Activated CD4-positive, alpha-beta T cell treated with anti-CD3 and anti-CD28 coated beads for 36 hours (primary cell): ENCODE results near the gene EIF2S2. TPM values are rescaled to one million over a fixed set of nuclear protein-coding genes. Genes with fewer than 3 reads are reported as not detected.

Source experiments
- ATAC-seq: fragments of 200-7000 bp; cut with Tn5 transposase; one replicate; pipeline ENCODE4 v1.10.0; 2021; ENCODE audit warnings: mild to moderate bottlenecking, moderate library complexity
- CTCF ChIA-PET: fragments of 350-600 bp; sonication (Branson Sonifier 250); formaldehyde crosslinking; loops from one replicate; lab custom pipeline; 2021; ENCODE audit warnings: antibody characterized with exemption; lab: Charles Lee
- POLR2A ChIA-PET: fragments of 350-600 bp; sonication (Branson Sonifier 250); formaldehyde crosslinking; loops from one replicate; lab custom pipeline; 2021; ENCODE audit warnings: antibody characterized with exemption, inconsistent platforms; lab: Charles Lee
- DNase-seq: peaks from one replicate; pipeline ENCODE4 v3.0.0-alpha.2; 2020
- H3K27ac Mint-ChIP-seq: one replicate; pipeline ENCODE4 v1.8.0; 2021; ENCODE audit warnings: mixed read lengths
- H3K27me3 Mint-ChIP-seq: one replicate; pipeline ENCODE4 v1.8.0; 2021; ENCODE audit warnings: mixed read lengths
- H3K36me3 Mint-ChIP-seq: one replicate; pipeline ENCODE4 v1.8.0; 2021; ENCODE audit warnings: low read depth, mixed read lengths
- H3K4me1 Mint-ChIP-seq: one replicate; pipeline ENCODE4 v1.8.0; 2021; ENCODE audit warnings: mixed read lengths
- H3K4me3 Mint-ChIP-seq: one replicate; pipeline ENCODE4 v1.8.0; 2021; ENCODE audit warnings: mild to moderate bottlenecking, moderate library complexity, mixed read lengths
- H3K9me3 Mint-ChIP-seq: one replicate; pipeline ENCODE4 v1.8.0; 2021; ENCODE audit warnings: low read depth, mixed read lengths
- intact Hi-C, 2 experiments: fragments of 100-400 bp; cut with DNase I in 1 of 2; cut with micrococcal nuclease in 1 of 2; formaldehyde crosslinking; loops; one replicate each; pipeline versions ENCODE4 v1.14.2 to v1.15.1; 2022 to 2024; cut with DNase I, micrococcal nuclease
- total RNA-seq, 2 experiments: library from RNA; stranded (reverse); gene quantifications; one replicate each; pipeline ENCODE4 v1.2.3, GENCODE V29; 2021

EIF2S2 gene
- total RNA-seq, 2 experiments from 2014 or later, result 179 to 187 TPM

GRCh38 chr20:34075647-34076046 is 36.4 kb downstream of the EIF2S2 start:
- no peak overlapping the region for H3K27ac Mint-ChIP-seq
- no peak overlapping the region for H3K4me3 Mint-ChIP-seq
- no peaks in the 10 kb centered on the region for H3K27me3 Mint-ChIP-seq
- ChIA-PET POLR2A (no interaction called here), CTCF (interaction anchor here (1.5 to 1.7 kb wide), 2 partner anchors 54 to 143 kb away, joined by 3 read pairs; no protein-coding TSS in a partner anchor)
- DNase-seq (no peak), ATAC-seq (no peak)
- intact Hi-C loops, result no loop called here
- H3K4me1 Mint-ChIP-seq, result peaks cover 19% of the 10 kb centered on the region
- peaks cover 7% of the 10 kb centered on the region for H3K36me3 Mint-ChIP-seq
- H3K9me3 Mint-ChIP-seq, result no peaks in the 10 kb centered on the region

- Mint-ChIP-seq H3K36me3 (peaks cover 4% of the 10 kb centered on the region), H3K4me1 (peaks cover 27% of the 10 kb centered on the region)
- intact Hi-C loops, result no loop called here
These were observed 37.8 kb downstream of the EIF2S2 start for GRCh38 chr20:34074101-34074760.

GRCh38 chr20:34072778-34073177 is 39.3 kb downstream of the EIF2S2 start:
- no peak overlapping the region for H3K27ac Mint-ChIP-seq
- ChIA-PET CTCF (interaction anchor here (0.9 to 2.0 kb wide), 2 partner anchors 10 to 140 kb away, joined by 3 to 4 read pairs; no protein-coding TSS in a partner anchor), POLR2A (no interaction called here)
- DNase-seq (no peak), ATAC-seq (no peak)
- no peak overlapping the region for H3K4me3 Mint-ChIP-seq
- peaks cover 4% of the 10 kb centered on the region for H3K36me3 Mint-ChIP-seq
- intact Hi-C loops, result no loop called here
- H3K4me1 Mint-ChIP-seq, result peaks cover 40% of the 10 kb centered on the region
- no peaks in the 10 kb centered on the region for H3K9me3 Mint-ChIP-seq
- H3K27me3 Mint-ChIP-seq, result no peaks in the 10 kb centered on the region

More at GRCh38 chr20:34074101-34074760, 37.8 kb downstream of the EIF2S2 start:
- Mint-ChIP-seq H3K4me3 (no peak overlapping the region), H3K9me3 (no peaks in the 10 kb centered on the region), H3K27ac (no peak overlapping the region), H3K27me3 (no peaks in the 10 kb centered on the region)
- ChIA-PET CTCF (interaction anchor here (0.7 to 1.5 kb wide), 3 partner anchors 25 to 160 kb away, joined by 3 read pairs; no protein-coding TSS in a partner anchor), POLR2A (no interaction called here)
- DNase-seq (peak; percentile 69), ATAC-seq (peak; percentile 64)

DNA sequence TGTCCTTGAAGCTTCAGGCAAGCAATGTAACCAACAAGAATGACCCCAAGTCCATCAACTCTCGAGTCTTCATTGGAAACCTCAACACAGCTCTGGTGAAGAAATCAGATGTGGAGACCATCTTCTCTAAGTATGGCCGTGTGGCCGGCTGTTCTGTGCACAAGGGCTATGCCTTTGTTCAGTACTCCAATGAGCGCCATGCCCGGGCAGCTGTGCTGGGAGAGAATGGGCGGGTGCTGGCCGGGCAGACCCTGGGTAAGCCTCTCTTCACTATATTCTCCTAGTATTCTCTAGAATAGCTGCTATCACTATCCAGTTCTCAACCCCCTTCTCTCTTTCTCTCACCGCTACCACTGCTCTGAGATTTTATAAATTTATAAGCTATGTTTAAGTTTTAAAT is 40.0 kb downstream of the EIF2S2 start:
- DNase-seq (no peak), ATAC-seq (no peak)
- Mint-ChIP-seq H3K9me3 (no peaks in the 10 kb centered on the region), H3K4me3 (no peak overlapping the region), H3K36me3 (peaks cover 4% of the 10 kb centered on the region), H3K27me3 (no peaks in the 10 kb centered on the region), H3K4me1 (peaks cover 42% of the 10 kb centered on the region), H3K27ac (no peak overlapping the region)
- ChIA-PET CTCF (interaction anchor here (0.6 to 2.0 kb wide), 3 partner anchors 11 to 139 kb away, joined by 3 to 4 read pairs (median 3); no protein-coding TSS in a partner anchor), POLR2A (no interaction called here)
- intact Hi-C loops, result no loop called here

- DNase-seq (no peak), ATAC-seq (no peak)
- intact Hi-C loops, result loop anchor here in 1 of 2 experiments (1.0 kb wide), 1 partner anchor 156 kb away; no protein-coding TSS in a partner anchor
- H3K4me3 Mint-ChIP-seq, result no peak overlapping the region
- H3K27ac Mint-ChIP-seq, result peak overlapping the region; percentile 33
- CTCF ChIA-PET, result interaction anchor here (0.6 to 2.0 kb wide), 3 partner anchors 12 to 141 kb away, joined by 3 to 4 read pairs (median 3); no protein-coding TSS in a partner anchor
- H3K4me1 Mint-ChIP-seq, result peaks cover 42% of the 10 kb centered on the region
- H3K36me3 Mint-ChIP-seq, result peaks cover 4% of the 10 kb centered on the region
- no peaks in the 10 kb centered on the region for H3K9me3 Mint-ChIP-seq
- H3K27me3 Mint-ChIP-seq, result no peaks in the 10 kb centered on the region
- POLR2A ChIA-PET, result no interaction called here
These were observed 41.2 kb downstream of the EIF2S2 start for GRCh38 chr20:34070859-34071258.

DNA sequence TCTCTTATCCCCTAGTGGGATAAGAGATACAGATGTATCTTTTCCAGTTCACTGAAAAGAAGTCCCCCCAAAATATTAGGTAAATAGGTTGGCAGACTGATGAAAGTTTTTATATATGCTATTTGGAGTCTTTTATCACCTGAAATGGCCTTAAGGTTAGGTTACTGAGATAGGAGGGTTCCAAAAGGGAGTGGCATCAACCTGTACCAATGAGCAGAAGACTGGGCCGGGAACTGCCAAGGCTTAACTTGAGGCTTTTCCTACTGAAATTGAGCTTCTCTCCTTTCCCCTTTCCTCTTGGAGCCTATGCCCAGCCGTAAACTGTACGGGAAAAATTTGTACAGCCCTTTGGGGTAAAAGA is 42.0 kb downstream of the EIF2S2 start:
- peaks cover 44% of the 10 kb centered on the region for H3K4me1 Mint-ChIP-seq
- no peak overlapping the region for H3K4me3 Mint-ChIP-seq
- POLR2A ChIA-PET, result no interaction called here
- no peaks in the 10 kb centered on the region for H3K9me3 Mint-ChIP-seq
- DNase-seq (no peak), ATAC-seq (no peak)
- no peak overlapping the region for H3K27ac Mint-ChIP-seq
- intact Hi-C loops, result loop anchor here in 1 of 2 experiments (1.0 kb wide), 1 partner anchor 155 kb away; no protein-coding TSS in a partner anchor
- no peaks in the 10 kb centered on the region for H3K27me3 Mint-ChIP-seq
- CTCF ChIA-PET, result interaction anchor here (0.6 to 3.6 kb wide), 20 partner anchors 9 to 771 kb away, joined by 3 to 32 read pairs (median 4); no protein-coding TSS in a partner anchor
- peaks cover 2% of the 10 kb centered on the region for H3K36me3 Mint-ChIP-seq

- no peaks in the 10 kb centered on the region for H3K27me3 Mint-ChIP-seq
- peaks cover 5% of the 10 kb centered on the region for H3K36me3 Mint-ChIP-seq
- ChIA-PET POLR2A (interaction anchor here (0.6 to 1.8 kb wide), 2 partner anchors 39 to 43 kb away, joined by 3 to 8 read pairs; partner anchors contain the start of gene EIF2S2), CTCF (interaction anchor here (0.6 to 3.6 kb wide), 30 partner anchors 9 to 1276 kb away, joined by 3 to 32 read pairs (median 4); partner anchors contain the start of gene EIF2S2)
- H3K4me3 Mint-ChIP-seq, result no peak overlapping the region
- H3K9me3 Mint-ChIP-seq, result no peaks in the 10 kb centered on the region
- H3K4me1 Mint-ChIP-seq, result peaks cover 46% of the 10 kb centered on the region
- H3K27ac Mint-ChIP-seq, result no peak overlapping the region
- DNase-seq (peak; percentile 71), ATAC-seq (peak; percentile 83)
- intact Hi-C loops, result loop anchor here (1.0 to 5.0 kb wide), 9 partner anchors 60 to 207 kb away; no protein-coding TSS in a partner anchor
These were observed 42.5 kb downstream of the EIF2S2 start for GRCh38 chr20:34069341-34070078.

DNA sequence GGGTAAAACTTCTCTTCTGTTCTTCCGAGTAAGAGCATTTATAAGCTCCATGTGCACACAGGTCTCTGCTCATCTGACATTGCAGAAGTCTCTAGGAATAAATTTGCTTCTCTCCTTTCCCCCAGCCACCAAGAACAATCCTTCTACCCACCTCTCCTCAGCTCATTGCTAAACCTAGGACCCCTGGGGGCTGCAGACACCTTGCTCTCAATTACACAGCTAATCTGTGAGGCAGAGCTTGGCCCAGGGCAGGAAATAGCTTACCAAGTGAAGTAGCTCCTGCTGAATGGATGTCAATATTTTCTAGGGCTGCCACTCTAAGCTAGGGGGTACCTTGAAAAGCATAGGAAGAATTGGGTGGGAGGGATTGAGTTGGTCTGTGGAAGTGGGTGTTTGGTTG is 44.0 kb downstream of the EIF2S2 start:
- no peak for ATAC-seq
- ChIA-PET CTCF (interaction anchor here (0.6 to 3.6 kb wide), 19 partner anchors 10 to 189 kb away, joined by 3 to 32 read pairs (median 4); partner anchors contain the start of genes EIF2S2 and RALY), POLR2A (interaction anchor here (0.6 to 1.8 kb wide), 4 partner anchors 11 to 257 kb away, joined by 3 to 8 read pairs (median 4); partner anchors contain the start of genes CHMP4B and EIF2S2)
- intact Hi-C loops, result loop anchor here in 1 of 2 experiments (5.0 kb wide), 3 partner anchors 121 to 206 kb away; no protein-coding TSS in a partner anchor
- Mint-ChIP-seq H3K4me1 (peaks cover 39% of the 10 kb centered on the region), H3K9me3 (no peaks in the 10 kb centered on the region), H3K4me3 (no peak overlapping the region), H3K36me3 (peaks cover 5% of the 10 kb centered on the region), H3K27me3 (no peaks in the 10 kb centered on the region), H3K27ac (peak overlapping the region; percentile 49)
- DNase-seq, result no peak

DNA sequence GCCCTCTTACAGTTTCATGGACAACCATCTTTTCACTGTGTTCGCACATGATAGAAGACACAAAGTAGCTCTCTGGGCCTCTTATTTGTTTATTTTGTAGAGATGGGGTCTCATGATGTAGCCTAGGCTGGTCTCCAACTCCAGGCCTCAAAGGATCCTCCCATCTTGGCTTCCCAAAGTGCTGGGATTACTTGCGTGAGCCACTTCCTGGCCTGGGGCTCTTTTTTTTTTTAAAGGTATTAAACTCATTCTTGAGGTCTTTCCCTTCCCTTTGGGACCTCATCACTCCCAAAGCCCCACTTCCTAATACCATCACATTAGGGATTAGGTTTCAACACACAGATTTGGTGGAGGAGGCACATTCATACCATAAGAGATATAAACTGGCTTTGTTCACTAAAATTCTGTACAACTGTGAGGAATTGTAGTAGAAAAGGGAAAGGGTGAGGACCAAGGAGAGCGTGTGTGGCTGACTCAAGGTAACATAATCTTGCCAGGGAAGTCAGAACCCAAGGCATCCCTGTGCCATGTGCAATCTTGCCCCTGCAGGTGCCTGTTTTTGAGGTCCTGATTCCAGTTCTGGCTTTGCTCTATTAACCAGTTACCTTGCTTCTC is 45.5 kb downstream of the EIF2S2 start:
- peaks cover 50% of the 10 kb centered on the region for H3K4me1 Mint-ChIP-seq
- no peaks in the 10 kb centered on the region for H3K27me3 Mint-ChIP-seq
- no peak overlapping the region for H3K4me3 Mint-ChIP-seq
- no peaks in the 10 kb centered on the region for H3K9me3 Mint-ChIP-seq
- no peak overlapping the region for H3K27ac Mint-ChIP-seq
- DNase-seq, result no peak
- intact Hi-C loops, result loop anchor here in 1 of 2 experiments (5.0 kb wide), 3 partner anchors 119 to 204 kb away; no protein-coding TSS in a partner anchor
- peaks cover 8% of the 10 kb centered on the region for H3K36me3 Mint-ChIP-seq
- ChIA-PET CTCF (interaction anchor here (1.3 kb wide), 1 partner anchor 35 kb away, joined by 3 read pairs; no protein-coding TSS in a partner anchor), POLR2A (no interaction called here)
- no peak for ATAC-seq

DNA sequence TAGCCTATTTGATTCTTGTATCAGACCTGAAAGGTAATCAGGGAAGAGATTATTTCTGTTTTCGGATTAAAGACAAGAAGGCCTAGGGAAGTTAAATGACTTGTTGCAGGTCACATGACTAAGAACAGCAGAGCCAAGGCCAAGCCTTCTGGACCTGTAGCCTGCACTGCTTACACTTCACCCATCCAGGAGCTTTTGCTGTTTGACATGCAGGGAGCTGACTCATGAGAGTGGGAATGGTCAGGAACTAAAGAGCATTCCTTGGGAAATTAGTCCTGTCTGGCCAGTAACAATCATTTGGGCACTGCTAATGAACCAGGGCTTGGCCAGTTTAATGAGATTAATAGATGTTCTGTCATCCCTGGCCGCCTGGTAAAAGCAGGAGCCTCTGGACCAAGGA is 46.8 kb downstream of the EIF2S2 start:
- ATAC-seq, result no peak
- ChIA-PET CTCF (interaction anchor here (0.6 to 0.8 kb wide), 3 partner anchors 150 to 798 kb away, joined by 3 read pairs; no protein-coding TSS in a partner anchor), POLR2A (no interaction called here)
- intact Hi-C loops, result loop anchor here in 1 of 2 experiments (5.0 kb wide), 3 partner anchors 118 to 203 kb away; no protein-coding TSS in a partner anchor
- Mint-ChIP-seq H3K27ac (no peak overlapping the region), H3K9me3 (no peaks in the 10 kb centered on the region), H3K4me3 (no peak overlapping the region), H3K27me3 (no peaks in the 10 kb centered on the region), H3K36me3 (peaks cover 6% of the 10 kb centered on the region), H3K4me1 (peaks cover 56% of the 10 kb centered on the region)
- DNase-seq, result no peak
